ENCODE results near the gene CALCOCO1. TPM values are rescaled to one million over a fixed set of nuclear protein-coding genes. Genes with fewer than 3 reads are reported as not detected.

Gene CALCOCO1
- total and polyA plus RNA-seq, 9 of the 15 experiments (the other 6 are each of a cell fraction or from before 2014, with no cell fraction given), result 1.9 to 31.8 (median 11.0) TPM

GRCh38 chr12:53675701-53676607 lies 51.3 kb downstream of the CALCOCO1 start, which contains the start of gene ATP5MC2 (continued):
- no peak for TF ChIP-seq CLOCK (CRISPR knock-in tag; IDR thresholded peaks at IDR 0.05; ENCODE audit: borderline replicate concordance)
- TF ChIP-seq SRSF9 (IDR thresholded peaks at IDR 0.05; ENCODE audit: borderline replicate concordance, low read depth, low read length), result no peak
- TF ChIP-seq NCOA6 (IDR thresholded peaks at IDR 0.05), result no peak
- TF ChIP-seq TARDBP (IDR thresholded peaks at IDR 0.05), result peak; percentile 62; the same call in 1 of the 2 replicates
- TF ChIP-seq SUPT5H (IDR thresholded peaks at IDR 0.05), result peak; percentile 98
- no peak for TF ChIP-seq NELFE (IDR thresholded peaks at IDR 0.05; ENCODE audit: insufficient read depth, insufficient read length)
- no peak for TF ChIP-seq CGGBP1 (CRISPR knock-in tag; IDR thresholded peaks at IDR 0.05)
- no peak for TF ChIP-seq HOXB6 (CRISPR knock-in tag; IDR thresholded peaks at IDR 0.05; ENCODE audit: borderline replicate concordance)
- TF ChIP-seq SNAPC5 (CRISPR knock-in tag; IDR thresholded peaks at IDR 0.05), result no peak
- TF ChIP-seq ASH1L (IDR thresholded peaks at IDR 0.05; ENCODE audit: borderline replicate concordance, low read depth, partially characterized antibody), result no peak
- no peak for TF ChIP-seq CREB5 (CRISPR knock-in tag; IDR thresholded peaks at IDR 0.05)
- peak; percentile 94 for TF ChIP-seq ZBTB9 (CRISPR knock-in tag; IDR thresholded peaks at IDR 0.05)
